Esophagus (tissue), 2 donors: ENCODE data around the gene HDAC3. TPM values are rescaled to one million over a fixed set of nuclear protein-coding genes. Genes with fewer than 3 reads are reported as not detected.

Experiments
- H3K27ac ChIP-seq, 2 donors: one replicate each; pipeline ENCODE4 v1.5.1; 2013; ENCODE audit warnings: low read depth in 2 of 2, mild to moderate bottlenecking in 2 of 2, inconsistent platforms in 1 of 2, low read length in 1 of 2, moderate library complexity in 1 of 2
- H3K27me3 ChIP-seq, 2 donors: one replicate each; pipeline ENCODE4 v1.6.1; 2013; ENCODE audit warnings: low read length in 2 of 2, control low read depth in 1 of 2, mild to moderate bottlenecking in 1 of 2; ENCODE audit not compliant: insufficient read depth in 2 of 2, control insufficient read depth in 1 of 2
- H3K36me3 ChIP-seq, 2 donors: one replicate each; pipeline ENCODE4 v1.6.1; 2013; ENCODE audit warnings: low read length in 1 of 2; ENCODE audit not compliant: control insufficient read depth in 2 of 2, insufficient read depth in 2 of 2
- H3K4me1 ChIP-seq, 2 donors: one replicate each; pipeline ENCODE4 v1.6.1; 2013; ENCODE audit warnings: low read length in 1 of 2; ENCODE audit not compliant: control insufficient read depth in 2 of 2, insufficient read depth in 2 of 2
- H3K4me3 ChIP-seq, 2 donors: one replicate each; pipeline ENCODE4 v1.5.1; 2013; ENCODE audit warnings: low read length in 2 of 2, mild to moderate bottlenecking in 2 of 2, low read depth in 1 of 2, moderate library complexity in 1 of 2
- H3K9me3 ChIP-seq, 2 donors: one replicate each; pipeline ENCODE4 v1.6.1; 2013; ENCODE audit warnings: mild to moderate bottlenecking in 2 of 2, low read depth in 1 of 2, low read length in 1 of 2, moderate library complexity in 1 of 2; ENCODE audit not compliant: control insufficient read depth in 2 of 2, insufficient read depth in 1 of 2
- WGBS, 2 donors: extraction: QIAGEN DNeasy Blood & Tissue Kit; methylation state at CpG; one replicate each; pipeline ENCODE4 v1.1.7; 2013; 5-methylcytosine and 5-hydroxymethylcytosine counted together
- polyA plus RNA-seq, 2 donors: library from polyadenylated mRNA; stranded (reverse); fragments of 200-250 nt; gene quantifications; one replicate each; pipeline ENCODE4 v1.2.3, GENCODE V29; 2013
- donor health status: healthy with polysubstance abuse.
- donor health status: Bipolar disorder and iron deficiency.

Gene HDAC3
- polyA plus RNA-seq, 2 donors: 38.9 to 46.3 TPM

DNA sequence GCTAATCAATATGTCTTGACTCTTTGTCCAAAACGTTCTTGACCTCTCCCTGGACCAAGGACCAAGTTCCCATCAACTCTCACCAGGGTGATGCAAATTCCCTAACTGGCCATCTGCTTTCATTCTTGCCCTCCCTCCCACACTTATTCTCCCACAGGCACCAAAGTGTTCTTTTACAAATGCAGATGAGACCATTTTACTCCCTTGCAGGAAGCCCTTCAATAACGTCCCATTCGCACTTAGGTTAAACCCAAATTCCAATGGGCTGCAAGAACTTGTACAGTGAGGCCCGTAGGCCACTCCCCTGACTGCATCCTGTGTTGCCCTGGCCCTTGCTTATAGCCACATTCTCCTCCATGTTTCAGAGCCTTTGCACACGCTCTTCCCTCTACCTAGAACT, 38.1 kb upstream of the HDAC3 start:
- no peak overlapping the region for H3K4me3 ChIP-seq
- no peaks in the 10 kb centered on the region for H3K36me3 ChIP-seq
- no peak overlapping the region for H3K27ac ChIP-seq
- H3K4me1 ChIP-seq: no peaks in the 10 kb centered on the region
- 68 to 78% methylated on average over 5 of the region's 5 CpGs for WGBS, 2 donors
- H3K9me3 ChIP-seq: no peaks in the 10 kb centered on the region
- no peaks in the 10 kb centered on the region for H3K27me3 ChIP-seq

DNA sequence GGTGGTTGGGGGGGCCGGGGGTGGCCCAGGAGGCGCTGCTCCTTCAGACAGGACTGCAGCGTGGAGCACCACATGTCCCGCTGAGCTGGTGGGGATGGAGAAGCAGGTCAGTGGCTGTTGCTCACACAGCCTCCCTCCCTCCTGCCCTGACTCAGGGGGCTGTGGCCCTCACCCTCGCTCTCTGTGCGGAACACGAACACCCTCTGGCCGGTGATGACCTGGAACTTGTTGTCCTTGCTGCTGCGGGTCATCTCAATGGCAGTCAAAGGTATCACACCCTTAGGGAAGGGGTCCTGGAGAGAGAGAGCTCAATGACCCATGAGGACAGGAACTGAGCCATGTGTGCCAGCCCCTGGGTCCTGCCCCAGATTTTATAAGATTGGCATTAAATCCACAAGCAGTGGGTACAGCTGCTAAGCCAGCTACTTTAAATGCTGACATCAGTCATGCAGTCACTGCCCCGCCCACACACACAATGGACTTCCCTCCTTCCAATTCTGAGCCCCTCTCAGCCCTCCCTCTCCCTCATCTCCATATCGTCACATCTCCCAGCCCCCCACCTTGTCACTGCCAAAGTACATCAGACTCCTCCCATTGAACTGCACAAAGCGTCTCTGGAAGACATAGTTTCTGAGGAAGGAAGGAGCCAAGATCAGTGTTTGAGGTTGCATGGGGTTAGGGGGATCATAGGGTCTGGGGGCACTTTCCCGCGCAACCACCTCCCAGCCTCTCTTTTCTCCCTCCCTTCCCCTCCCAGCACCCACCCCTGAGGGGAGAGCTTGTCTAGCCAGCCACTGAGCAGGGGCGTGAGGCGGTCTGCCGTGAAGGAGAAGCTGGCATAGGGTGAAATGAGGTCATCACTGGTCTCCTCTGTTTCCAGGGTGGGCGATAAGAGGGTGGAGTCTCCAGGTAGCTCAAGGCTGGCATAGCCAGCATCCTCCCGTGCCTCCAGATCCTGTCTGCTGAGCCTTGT, 36.5 kb upstream of the HDAC3 start:
- no peak overlapping the region for H3K4me3 ChIP-seq
- 70 to 75% methylated on average over 19 of the region's 19 CpGs for WGBS, 2 donors
- H3K4me1 ChIP-seq: no peaks in the 10 kb centered on the region
- no peak overlapping the region for H3K27ac ChIP-seq
- H3K27me3 ChIP-seq: no peaks in the 10 kb centered on the region
- no peaks in the 10 kb centered on the region for H3K9me3 ChIP-seq
- H3K36me3 ChIP-seq: no peaks in the 10 kb centered on the region

DNA sequence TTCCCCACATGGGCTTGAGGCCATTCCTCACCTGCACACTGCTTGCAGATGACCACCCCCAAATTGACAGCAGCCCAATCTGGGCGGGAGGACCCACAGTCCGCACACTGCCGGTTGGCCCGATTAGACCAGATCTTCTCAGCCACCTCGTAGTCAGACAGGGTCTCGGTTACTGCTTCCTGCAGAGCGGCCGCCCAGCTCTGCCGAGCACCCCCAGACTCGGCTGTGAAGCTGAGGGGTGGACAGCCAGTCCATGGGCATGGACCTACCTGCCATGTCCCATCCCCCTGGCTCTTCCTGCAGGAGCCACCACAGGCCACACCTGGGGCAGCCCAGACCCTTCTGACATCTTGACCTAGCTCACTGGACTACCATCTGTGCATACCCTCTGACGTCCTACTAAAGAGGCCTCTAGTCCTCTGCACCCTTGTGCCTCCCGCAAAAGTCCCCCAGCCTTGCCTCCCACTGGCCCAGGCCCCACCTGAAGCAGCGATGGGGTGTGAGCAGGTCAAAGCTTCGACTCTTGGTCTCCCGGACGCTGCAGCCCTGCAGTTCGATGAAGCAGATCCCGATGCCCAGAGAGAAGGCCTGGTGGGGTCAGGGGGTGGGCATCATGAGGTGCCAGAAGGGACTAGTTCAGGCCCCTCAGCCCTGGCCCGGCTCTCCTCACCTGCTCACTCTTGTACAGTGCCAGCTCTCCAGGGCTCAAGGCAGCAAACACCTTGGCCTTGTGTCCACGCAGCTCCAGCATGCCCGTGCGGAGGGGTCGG, 35.6 kb upstream of the HDAC3 start:
- H3K36me3 ChIP-seq: no peaks in the 10 kb centered on the region
- no peaks in the 10 kb centered on the region for H3K27me3 ChIP-seq
- H3K4me1 ChIP-seq: no peaks in the 10 kb centered on the region
- WGBS, 2 donors: 91% methylated on average over 23 of the region's 23 CpGs
- H3K4me3 ChIP-seq: no peak overlapping the region
- H3K9me3 ChIP-seq: no peaks in the 10 kb centered on the region
- no peak overlapping the region for H3K27ac ChIP-seq

DNA sequence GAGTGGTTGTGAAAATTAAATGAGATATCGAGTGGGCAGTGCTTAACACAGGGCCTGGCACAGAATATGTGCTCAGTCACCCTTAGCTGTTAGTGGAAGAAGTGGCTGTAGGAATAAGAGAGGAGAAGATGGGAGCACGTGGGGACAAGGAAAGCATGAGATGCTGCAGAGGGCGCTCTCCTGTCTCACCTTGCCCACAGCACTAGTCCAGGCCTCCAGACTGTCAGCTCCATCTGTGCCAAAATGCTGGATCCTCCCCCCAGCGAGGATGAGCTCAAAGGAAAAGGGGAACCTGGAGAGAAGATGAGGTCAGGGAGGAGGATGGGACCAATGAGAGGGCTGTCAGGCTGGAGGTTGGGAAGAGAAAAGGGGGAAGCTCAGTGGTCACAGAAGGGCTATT, 32.9 kb upstream of the HDAC3 start:
- no peaks in the 10 kb centered on the region for H3K36me3 ChIP-seq
- 80 to 84% methylated on average over 4 of the region's 4 CpGs for WGBS, 2 donors
- H3K27ac ChIP-seq: no peak overlapping the region
- H3K9me3 ChIP-seq: no peaks in the 10 kb centered on the region
- no peaks in the 10 kb centered on the region for H3K4me1 ChIP-seq
- H3K4me3 ChIP-seq: no peak overlapping the region
- no peaks in the 10 kb centered on the region for H3K27me3 ChIP-seq

DNA sequence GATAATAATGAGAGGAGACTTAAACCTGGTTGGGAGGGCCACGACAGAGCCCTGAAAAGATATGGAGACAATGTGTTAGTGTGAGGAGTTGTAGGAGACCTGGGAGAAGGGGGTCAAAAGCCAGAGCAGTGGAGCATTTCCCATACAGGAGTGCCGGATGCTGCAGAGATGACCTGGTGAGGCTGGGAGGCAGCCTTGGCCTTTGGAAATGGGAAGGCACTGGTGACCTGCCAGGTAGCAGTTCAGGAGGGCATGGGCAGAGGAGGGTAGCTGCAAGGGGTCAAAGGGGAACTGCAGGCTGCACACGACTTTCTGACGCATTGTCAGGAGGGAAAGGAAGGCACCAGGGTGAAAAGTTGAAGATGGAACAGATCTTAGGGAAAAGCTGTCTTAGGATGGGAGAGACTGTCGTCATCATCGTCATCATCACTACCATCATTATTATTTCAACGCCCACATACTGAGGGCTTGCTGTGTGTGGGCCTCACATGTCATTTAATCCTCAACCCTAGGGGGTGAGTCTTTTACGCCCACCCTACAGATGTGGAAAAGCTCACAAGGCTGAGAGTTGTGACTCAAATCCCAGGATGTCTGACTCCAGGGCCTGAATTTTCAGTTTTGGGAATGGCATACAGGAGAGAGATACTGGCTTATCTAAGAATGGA, 32.1 kb upstream of the HDAC3 start:
- no peak overlapping the region for H3K27ac ChIP-seq
- WGBS, 2 donors: 78 to 83% methylated on average over 8 of the region's 8 CpGs
- H3K4me1 ChIP-seq: no peaks in the 10 kb centered on the region
- no peaks in the 10 kb centered on the region for H3K9me3 ChIP-seq
- H3K27me3 ChIP-seq: no peaks in the 10 kb centered on the region
- H3K4me3 ChIP-seq: no peak overlapping the region
- H3K36me3 ChIP-seq: no peaks in the 10 kb centered on the region

DNA sequence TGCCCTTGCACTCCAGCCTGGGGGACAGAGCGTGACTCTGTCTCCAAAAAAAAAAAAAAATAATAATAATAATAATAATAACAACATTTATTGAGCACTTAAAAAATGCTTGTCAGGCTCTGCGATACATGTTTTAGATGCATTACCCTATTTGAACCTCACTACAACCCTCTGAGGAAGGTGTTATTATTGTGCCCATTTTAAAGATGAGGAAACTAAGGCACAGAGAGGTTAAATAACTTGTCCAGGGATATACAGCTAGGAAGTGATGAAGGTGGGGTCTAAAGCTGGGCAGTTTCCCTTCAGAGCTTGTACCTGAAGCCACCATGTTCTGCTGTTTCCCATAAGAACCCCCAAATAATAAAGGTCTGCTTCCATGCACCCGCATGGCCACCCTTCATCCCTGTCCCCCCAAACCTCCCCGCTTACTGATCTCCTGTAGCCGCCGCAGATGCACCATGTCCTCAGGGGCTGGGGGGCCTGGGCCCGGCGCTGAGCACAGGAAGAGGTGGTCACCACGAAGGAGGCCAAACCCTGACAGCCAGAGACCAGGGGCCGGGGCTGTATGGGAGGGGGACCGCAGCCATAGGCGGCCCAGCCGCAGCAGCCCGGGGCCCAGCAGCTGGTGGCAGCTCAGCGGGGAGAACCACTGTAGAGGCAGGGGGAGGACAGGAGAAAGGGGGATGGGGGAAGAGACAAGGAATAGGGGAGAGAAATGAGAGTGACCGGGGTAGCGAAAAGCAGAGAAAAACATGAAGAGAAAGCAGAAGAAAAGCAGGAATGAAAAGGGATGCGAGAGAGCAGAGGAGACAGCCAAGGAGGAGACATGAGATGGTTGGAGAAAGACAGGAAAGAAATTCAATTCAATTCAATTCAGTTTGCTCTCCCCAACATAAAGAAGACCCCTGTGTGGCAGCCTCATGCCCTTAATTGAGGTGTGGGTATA, 29.6 kb upstream of the HDAC3 start:
- Histone ChIP-seq H3K27ac (no peak overlapping the region), H3K4me1 (no peaks in the 10 kb centered on the region), H3K4me3 (no peak overlapping the region), H3K36me3 (no peaks in the 10 kb centered on the region), H3K9me3 (no peaks in the 10 kb centered on the region), H3K27me3 (no peaks in the 10 kb centered on the region)
- 88 to 89% methylated on average over 18 of the region's 18 CpGs for WGBS, 2 donors

DNA sequence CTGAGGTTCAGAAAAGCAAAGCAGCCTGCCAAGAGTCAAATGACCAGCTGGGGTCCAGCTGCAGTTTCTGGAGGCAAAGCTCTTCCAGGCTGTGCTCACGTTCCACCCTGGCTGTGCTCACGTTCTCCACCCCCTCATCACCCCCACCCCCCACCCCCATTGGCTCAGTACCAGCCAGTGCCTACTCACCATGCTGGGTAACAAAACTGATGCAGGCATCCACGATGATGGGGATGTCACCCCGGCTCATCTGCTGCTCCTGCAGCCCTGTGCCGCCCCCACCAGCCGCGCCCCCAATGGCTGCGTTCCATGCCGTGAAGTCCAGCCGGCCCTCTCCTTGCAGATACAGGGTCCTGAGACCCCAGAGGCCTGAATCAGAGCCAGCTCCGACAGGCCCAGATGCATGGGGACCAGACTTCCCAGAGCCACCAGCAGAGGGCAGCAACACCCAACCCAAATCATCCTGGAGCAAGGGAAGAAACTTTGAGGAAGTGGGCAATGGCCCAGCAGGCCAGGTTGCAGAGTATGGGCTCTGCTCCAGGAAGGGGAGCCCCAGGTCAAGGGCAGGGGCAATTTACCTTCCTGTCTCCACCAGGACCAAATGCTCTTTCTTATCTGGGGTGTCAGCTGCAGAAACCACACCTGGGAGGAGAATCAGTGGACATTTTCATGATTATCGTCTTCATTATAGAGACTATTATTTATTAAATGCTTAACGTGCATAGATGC, 28.2 kb upstream of the HDAC3 start:
- Histone ChIP-seq H3K9me3 (no peaks in the 10 kb centered on the region), H3K4me1 (no peaks in the 10 kb centered on the region), H3K4me3 (no peak overlapping the region), H3K27ac (no peak overlapping the region), H3K27me3 (no peaks in the 10 kb centered on the region), H3K36me3 (no peaks in the 10 kb centered on the region)
- WGBS, 2 donors: 29 to 32% methylated on average over 13 of the region's 13 CpGs

DNA sequence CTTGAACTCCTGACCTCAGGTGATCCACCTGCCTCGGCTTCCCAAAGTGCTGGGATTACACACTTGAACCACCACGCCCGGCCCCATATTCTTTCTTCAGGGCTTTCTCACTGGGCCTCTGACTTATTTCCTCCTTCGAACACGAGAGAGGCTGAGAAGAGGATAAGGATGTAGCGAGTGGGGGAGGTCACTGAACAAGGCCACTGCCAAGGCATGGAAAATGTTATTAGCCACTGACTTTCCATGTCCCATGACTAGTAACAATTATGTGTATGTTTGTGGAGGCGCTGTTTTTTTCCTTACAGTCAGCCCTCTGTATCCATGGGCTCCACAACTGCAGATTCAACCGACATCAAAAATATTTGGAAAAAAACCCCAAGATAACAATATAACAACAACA, 26.9 kb upstream of the HDAC3 start:
- Histone ChIP-seq H3K9me3 (no peaks in the 10 kb centered on the region), H3K27ac (no peak overlapping the region), H3K4me1 (no peaks in the 10 kb centered on the region), H3K4me3 (no peak overlapping the region), H3K36me3 (no peaks in the 10 kb centered on the region), H3K27me3 (no peaks in the 10 kb centered on the region)
- WGBS, 2 donors: 83 to 88% methylated on average over 8 of the region's 8 CpGs
